K562 (cell line): Measurements from ENCODE around the gene FAM3C. TPM values are rescaled to one million over a fixed set of nuclear protein-coding genes. Genes with fewer than 3 reads are reported as not detected.

Source experiments
- ARHGAP35 ChIP-seq: fragments of 450-650 bp; IDR thresholded peaks from 2 replicates; pipeline ENCODE4 v1.6.1; 2018; ENCODE audit not compliant: partially characterized antibody
- ARID1B ChIP-seq: fragments of 450-650 bp; IDR thresholded peaks from 2 replicates; pipeline ENCODE4 v1.6.1; 2016; ENCODE audit warnings: antibody characterized with exemption, mild to moderate bottlenecking, inconsistent platforms
- CHD1 ChIP-seq: fragments of 200-600 bp; sonication (generic); IDR thresholded peaks from one replicate; pipeline ENCODE4 v1.6.1; 2012; ENCODE audit warnings: mild to moderate bottlenecking, moderate library complexity, low read length, inconsistent platforms
- CHD2 ChIP-seq: IDR thresholded peaks from 2 replicates; pipeline ENCODE4 v1.6.1; 2011; ENCODE audit warnings: low read depth, low read length
- COPS2 ChIP-seq: fragments of 450-650 bp; conservative IDR thresholded peaks from 2 replicates; pipeline ENCODE4 v1.6.1; 2016; ENCODE audit warnings: mild to moderate bottlenecking, moderate library complexity
- CREBBP ChIP-seq: IDR thresholded peaks from one replicate; pipeline ENCODE4 v1.6.1; 2012; ENCODE audit warnings: low read depth, mild to moderate bottlenecking, control low read depth, inconsistent platforms, low read length
- CTBP1 ChIP-seq: fragments of 450-650 bp; IDR thresholded peaks from 2 replicates; pipeline ENCODE4 v1.6.1; 2016; ENCODE audit warnings: borderline replicate concordance
- DPF2 ChIP-seq: fragments of 450-650 bp; IDR thresholded peaks from 2 replicates; pipeline ENCODE4 v1.6.1; 2016
- E2F4 ChIP-seq: sonication (generic); formaldehyde crosslinking; IDR thresholded peaks from 2 replicates; pipeline ENCODE4 v1.8.0; 2022; ENCODE audit warnings: mild to moderate bottlenecking, low read depth, missing genetic modification reagents
- HDAC2 ChIP-seq: fragments of 450-650 bp; IDR thresholded peaks from 2 replicates; pipeline ENCODE4 v1.6.1; 2016; ENCODE audit warnings: mild to moderate bottlenecking
- HMG20A ChIP-seq: fragments of 450-650 bp; formaldehyde crosslinking; conservative IDR thresholded peaks from 2 replicates; pipeline ENCODE4 v1.4.0; 2020; ENCODE audit warnings: mild to moderate bottlenecking, mixed read lengths
- IFI16 ChIP-seq: fragments of 250-450 bp; sonication (Bioruptor Pico); IDR thresholded peaks from 2 replicates; pipeline ENCODE4 v2.1.2; 2022; ENCODE audit warnings: mild to moderate bottlenecking, inconsistent platforms
- KLF16 ChIP-seq: IDR thresholded peaks from 2 replicates; pipeline ENCODE4 v1.6.1; 2016; ENCODE audit warnings: antibody characterized with exemption
- MCM2 ChIP-seq: fragments of 450-650 bp; IDR thresholded peaks from 2 replicates; pipeline ENCODE4 v1.6.1; 2017; ENCODE audit warnings: low read depth, mild to moderate bottlenecking
- NBN ChIP-seq: fragments of 450-650 bp; IDR thresholded peaks from 2 replicates; pipeline ENCODE4 v1.6.1; 2016; ENCODE audit warnings: low read depth, mild to moderate bottlenecking
- PTRF ChIP-seq: fragments of 450-650 bp; IDR thresholded peaks from 2 replicates; pipeline ENCODE4 v1.6.1; 2016; ENCODE audit warnings: mild to moderate bottlenecking, missing genetic modification characterization, missing compliant biosample characterization
- SNIP1 ChIP-seq: fragments of 450-650 bp; IDR thresholded peaks from 2 replicates; pipeline ENCODE4 v1.7.1; 2017; ENCODE audit warnings: low read depth, mild to moderate bottlenecking
- TCF7 ChIP-seq: sonication (generic); IDR thresholded peaks from 2 replicates; pipeline ENCODE4 v1.6.1; 2016; ENCODE audit warnings: antibody characterized with exemption, borderline replicate concordance
- TEAD1 ChIP-seq, 2 experiments: fragments of 450-650 bp in 1 of 2; sonication (generic) in 1 of 2; formaldehyde crosslinking; IDR thresholded peaks; 2 replicates each; pipeline versions ENCODE4 v1.4.0 to v1.8.0; 2020 to 2022; ENCODE audit warnings: mild to moderate bottlenecking in 2 of 2, missing genetic modification reagents in 1 of 2
- ZFP91 ChIP-seq: sonication (generic); formaldehyde crosslinking; IDR thresholded peaks from 2 replicates; pipeline ENCODE4 v1.8.0; 2022; ENCODE audit warnings: mild to moderate bottlenecking, missing genetic modification reagents
- ZNF324 ChIP-seq: fragments of 250-450 bp; sonication (Bioruptor Pico); IDR thresholded peaks from 2 replicates; pipeline ENCODE4 v1.4.0; 2020; ENCODE audit warnings: mild to moderate bottlenecking
- ZNF444 ChIP-seq: fragments of 250-450 bp; sonication (Bioruptor Pico); IDR thresholded peaks from 2 replicates; pipeline ENCODE4 v1.4.0; 2020; ENCODE audit warnings: mild to moderate bottlenecking, moderate library complexity
- ZNF764 ChIP-seq: fragments of 250-450 bp; sonication (Bioruptor Pico); IDR thresholded peaks from 2 replicates; pipeline ENCODE4 v1.4.0; 2020; ENCODE audit warnings: low read depth, mild to moderate bottlenecking, moderate library complexity
- polyA plus RNA-seq, 8 experiments: library from polyadenylated mRNA; depleted of rRNA in 4 of 8; stranded (reverse) in 5 of 8; unstranded in 3 of 8; fragments of >200 nt; fragmentation: Nextera tagmentation in 2 of 8; fragmentation: Illumina TruSeq in 1 of 8; extraction: Ambion mirVana in 2 of 8; extraction: Trizol in 1 of 8; gene quantifications; 2 replicates each; pipeline versions ENCODE4 v1.2.1 to v1.2.3, GENCODE V29; 2011 to 2014; ENCODE audit warnings: inconsistent platforms in 1 of 8, missing spikeins in 1 of 8
- total RNA-seq, 7 experiments: library from RNA; depleted of rRNA in 6 of 7; stranded (reverse); fragments of >200 nt in 6 of 7; fragmentation: Illumina TruSeq in 2 of 7; extraction: Trizol in 2 of 7; gene quantifications; 2 replicates each; pipeline versions ENCODE4 v1.2.1 to v1.2.3, GENCODE V29; 2011 to 2021; ENCODE audit warnings: low replicate concordance in 1 of 7
- TF ChIP-seq, protein P1 (sequence below): fragments of 450-650 bp; formaldehyde crosslinking; IDR thresholded peaks from 2 replicates; pipeline ENCODE4 v1.4.0; 2020; ENCODE audit warnings: mild to moderate bottlenecking, moderate library complexity
- TF ChIP-seq, protein P2 (sequence below): fragments of 450-650 bp; conservative IDR thresholded peaks from 2 replicates; pipeline ENCODE4 v1.6.1; 2016; ENCODE audit warnings: missing genetic modification characterization, low read depth, mild to moderate bottlenecking, control low read depth, missing compliant biosample characterization

FAM3C gene
- total and polyA plus RNA-seq, 9 of the 15 experiments (the other 6 are each of a cell fraction or from before 2014, with no cell fraction given), result 10.6 to 42.6 (median 30.0) TPM

GRCh38 chr7:121395961-121396757 is at the start of gene FAM3C (continued):
- TF ChIP-seq, protein P1, sequence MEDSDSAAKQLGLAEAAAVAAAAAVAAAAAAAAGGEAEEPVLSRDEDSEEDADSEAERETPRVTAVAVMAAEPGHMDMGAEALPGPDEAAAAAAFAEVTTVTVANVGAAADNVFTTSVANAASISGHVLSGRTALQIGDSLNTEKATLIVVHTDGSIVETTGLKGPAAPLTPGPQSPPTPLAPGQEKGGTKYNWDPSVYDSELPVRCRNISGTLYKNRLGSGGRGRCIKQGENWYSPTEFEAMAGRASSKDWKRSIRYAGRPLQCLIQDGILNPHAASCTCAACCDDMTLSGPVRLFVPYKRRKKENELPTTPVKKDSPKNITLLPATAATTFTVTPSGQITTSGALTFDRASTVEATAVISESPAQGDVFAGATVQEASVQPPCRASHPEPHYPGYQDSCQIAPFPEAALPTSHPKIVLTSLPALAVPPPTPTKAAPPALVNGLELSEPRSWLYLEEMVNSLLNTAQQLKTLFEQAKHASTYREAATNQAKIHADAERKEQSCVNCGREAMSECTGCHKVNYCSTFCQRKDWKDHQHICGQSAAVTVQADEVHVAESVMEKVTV (CRISPR knock-in tag), result peak; percentile 62; the same call in 1 of the 2 replicates
- TF ChIP-seq CHD2, result peak; percentile 7; the same call in 1 of the 2 replicates
- peak; percentile 98 for TF ChIP-seq CTBP1
- TF ChIP-seq PTRF (tag), result 0 out of 2 replicates have a peak, but pooled peaks have one; percentile 23
- peak; percentile 29 for TF ChIP-seq CHD1
- TF ChIP-seq KLF16, result peak; percentile 81
- no peak for TF ChIP-seq MCM2
- TF ChIP-seq COPS2, result no peak
- no peak for TF ChIP-seq E2F4 (CRISPR knock-in tag)
- peak; percentile 91 for TF ChIP-seq HDAC2
- TF ChIP-seq ARID1B, result peak; percentile 54; the same call in 1 of the 2 replicates
- TF ChIP-seq HMG20A (CRISPR knock-in tag), result no peak
- TF ChIP-seq TEAD1 (CRISPR knock-in tag; IDR thresholded peaks at IDR 0.05), result peak; percentile 4 to 87; a peak in 2 of 4 replicates
- TF ChIP-seq NBN, result peak; percentile 24; the same call in 1 of the 2 replicates
- TF ChIP-seq CREBBP, result no peak
- no peak for TF ChIP-seq IFI16 (CRISPR knock-in tag)
- no peak; the same call in 1 of the 2 replicates for TF ChIP-seq ZNF324
- no peak for TF ChIP-seq ARHGAP35
- no peak for TF ChIP-seq SNIP1
- TF ChIP-seq, protein P2, sequence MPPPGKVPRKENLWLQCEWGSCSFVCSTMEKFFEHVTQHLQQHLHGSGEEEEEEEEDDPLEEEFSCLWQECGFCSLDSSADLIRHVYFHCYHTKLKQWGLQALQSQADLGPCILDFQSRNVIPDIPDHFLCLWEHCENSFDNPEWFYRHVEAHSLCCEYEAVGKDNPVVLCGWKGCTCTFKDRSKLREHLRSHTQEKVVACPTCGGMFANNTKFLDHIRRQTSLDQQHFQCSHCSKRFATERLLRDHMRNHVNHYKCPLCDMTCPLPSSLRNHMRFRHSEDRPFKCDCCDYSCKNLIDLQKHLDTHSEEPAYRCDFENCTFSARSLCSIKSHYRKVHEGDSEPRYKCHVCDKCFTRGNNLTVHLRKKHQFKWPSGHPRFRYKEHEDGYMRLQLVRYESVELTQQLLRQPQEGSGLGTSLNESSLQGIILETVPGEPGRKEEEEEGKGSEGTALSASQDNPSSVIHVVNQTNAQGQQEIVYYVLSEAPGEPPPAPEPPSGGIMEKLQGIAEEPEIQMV (tag), result no peak
- no peak for TF ChIP-seq ZNF444 (CRISPR knock-in tag)
- no peak; the same call in 1 of the 2 replicates for TF ChIP-seq TCF7
- TF ChIP-seq DPF2, result peak; percentile 76
- TF ChIP-seq ZFP91 (CRISPR knock-in tag), result no peak
- TF ChIP-seq ZNF764 (CRISPR knock-in tag), result 0 out of 2 replicates have a peak, but pooled peaks have one; percentile 13
